Measurements from ENCODE around the gene KRTAP5-11.

GRCh38 chr11:71535825-71536224 is 46.9 kb downstream of the KRTAP5-11 start:
- TF ChIP-seq EZH2 (IDR thresholded peaks at IDR 0.05; ENCODE audit: insufficient read depth, poor library complexity, severe bottlenecking) (no peak), EZH2phosphoT487 (IDR thresholded peaks at IDR 0.05; ENCODE audit: insufficient read depth, low read depth) (no peak)

All from GM23248 (cell line).